H1 (cell line): Measurements from ENCODE around the gene INPP5A.

Experiments used
- CREB1 ChIP-seq: IDR thresholded peaks from 2 replicates; pipeline ENCODE4 v1.6.1; 2012; ENCODE audit warnings: inconsistent platforms
- EP300 ChIP-seq, 2 experiments: IDR thresholded peaks; 1 replicate in 1 of 2; 2 replicates in 1 of 2; pipeline ENCODE4 v1.6.1; 2011 to 2012; ENCODE audit warnings: low read depth in 2 of 2, low read length in 2 of 2, mild to moderate bottlenecking in 2 of 2, borderline replicate concordance in 1 of 2, inconsistent platforms in 1 of 2, moderate library complexity in 1 of 2
- EZH2 ChIP-seq: fragments of 200-600 bp; sonication (generic); IDR thresholded peaks from 2 replicates; pipeline ENCODE4 v1.7.1; 2012; ENCODE audit warnings: low read depth, mild to moderate bottlenecking, moderate library complexity, low read length, inconsistent platforms; ENCODE audit not compliant: severe bottlenecking
- FOSL1 ChIP-seq: IDR thresholded peaks from 2 replicates; pipeline ENCODE4 v1.6.1; 2011; ENCODE audit warnings: mild to moderate bottlenecking, low read depth, low read length, moderate library complexity; ENCODE audit not compliant: insufficient read depth
- KDM4A ChIP-seq: IDR thresholded peaks from one replicate; pipeline ENCODE4 v1.7.1; 2012; ENCODE audit warnings: low read depth, mild to moderate bottlenecking, moderate library complexity, low read length, inconsistent platforms; ENCODE audit not compliant: severe bottlenecking
- POLR2A ChIP-seq, 2 experiments: IDR thresholded peaks; 1 replicate in 1 of 2; 2 replicates in 1 of 2; pipeline ENCODE4 v1.6.1; 2011; ENCODE audit warnings: low read depth in 2 of 2, low read length in 2 of 2, mild to moderate bottlenecking in 2 of 2; ENCODE audit errors: control extremely low read depth in 1 of 2
- TCF12 ChIP-seq: IDR thresholded peaks from 2 replicates; pipeline ENCODE4 v1.6.1; 2011; ENCODE audit warnings: low read depth, mild to moderate bottlenecking, low read length
- TF ChIP-seq, protein P1 (sequence below), 3 experiments: IDR thresholded peaks; 1 replicate in 2 of 3; 2 replicates in 1 of 3; pipeline versions ENCODE4 v1.5.1 to v1.6.1; 2011; ENCODE audit warnings: low read length in 3 of 3, mild to moderate bottlenecking in 3 of 3, inconsistent platforms in 2 of 3, low read depth in 1 of 3, moderate library complexity in 1 of 3; ENCODE audit not compliant: insufficient read depth in 1 of 3; ENCODE audit errors: control extremely low read depth in 1 of 3

GRCh38 chr10:132627666-132628531, 90.3 kb downstream of the INPP5A start:
- no peak for TF ChIP-seq POLR2A (IDR thresholded peaks at IDR 0.05; ENCODE audit: control extremely low read depth in 1 of 2, low read depth in 2 of 2, low read length in 2 of 2)
- no peak for TF ChIP-seq EZH2
- TF ChIP-seq, protein P1, sequence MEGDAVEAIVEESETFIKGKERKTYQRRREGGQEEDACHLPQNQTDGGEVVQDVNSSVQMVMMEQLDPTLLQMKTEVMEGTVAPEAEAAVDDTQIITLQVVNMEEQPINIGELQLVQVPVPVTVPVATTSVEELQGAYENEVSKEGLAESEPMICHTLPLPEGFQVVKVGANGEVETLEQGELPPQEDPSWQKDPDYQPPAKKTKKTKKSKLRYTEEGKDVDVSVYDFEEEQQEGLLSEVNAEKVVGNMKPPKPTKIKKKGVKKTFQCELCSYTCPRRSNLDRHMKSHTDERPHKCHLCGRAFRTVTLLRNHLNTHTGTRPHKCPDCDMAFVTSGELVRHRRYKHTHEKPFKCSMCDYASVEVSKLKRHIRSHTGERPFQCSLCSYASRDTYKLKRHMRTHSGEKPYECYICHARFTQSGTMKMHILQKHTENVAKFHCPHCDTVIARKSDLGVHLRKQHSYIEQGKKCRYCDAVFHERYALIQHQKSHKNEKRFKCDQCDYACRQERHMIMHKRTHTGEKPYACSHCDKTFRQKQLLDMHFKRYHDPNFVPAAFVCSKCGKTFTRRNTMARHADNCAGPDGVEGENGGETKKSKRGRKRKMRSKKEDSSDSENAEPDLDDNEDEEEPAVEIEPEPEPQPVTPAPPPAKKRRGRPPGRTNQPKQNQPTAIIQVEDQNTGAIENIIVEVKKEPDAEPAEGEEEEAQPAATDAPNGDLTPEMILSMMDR (IDR thresholded peaks at IDR 0.05; ENCODE audit: control extremely low read depth in 1 of 3, insufficient read depth in 1 of 3, low read depth in 1 of 3, low read length in 3 of 3): no peak
- TF ChIP-seq CREB1: no peak
- TF ChIP-seq TCF12: no peak
- no peak for TF ChIP-seq KDM4A
- TF ChIP-seq EP300 (IDR thresholded peaks at IDR 0.05; ENCODE audit: borderline replicate concordance in 1 of 2, low read depth in 2 of 2, low read length in 2 of 2): no peak
- no peak for TF ChIP-seq FOSL1
